ENCODE measurements around the gene MOB3B.

Gene MOB3B

GRCh38 chr9:27445057-27445595, 84.5 kb downstream of the MOB3B start:
- DNase-seq (ENCODE audit: low read depth): no peak

GRCh38 chr9:27442464-27442863, 87.2 kb downstream of the MOB3B start:
- DNase-seq (ENCODE audit: low read depth): no peak

GRCh38 chr9:27441741-27442070, 87.9 kb downstream of the MOB3B start:
- DNase-seq (ENCODE audit: low read depth): no peak

GRCh38 chr9:27440888-27441740, 88.5 kb downstream of the MOB3B start:
- DNase-seq (ENCODE audit: low read depth): no peak

GRCh38 chr9:27438522-27438921, 91.1 kb downstream of the MOB3B start:
- DNase-seq (ENCODE audit: low read depth): no peak

- no peak for DNase-seq (ENCODE audit: low read depth)
Observed at GRCh38 chr9:27437652-27438373, 91.8 kb downstream of the MOB3B start.

- no peak for DNase-seq (ENCODE audit: low read depth)
Observed at GRCh38 chr9:27436234-27436633, 93.4 kb downstream of the MOB3B start.

GRCh38 chr9:27433631-27434325, 95.8 kb downstream of the MOB3B start:
- no peak for DNase-seq (ENCODE audit: low read depth)

GRCh38 chr9:27432308-27432707, 97.3 kb downstream of the MOB3B start:
- DNase-seq (ENCODE audit: low read depth): no peak

GRCh38 chr9:27431543-27432147, 98.0 kb downstream of the MOB3B start:
- DNase-seq (ENCODE audit: low read depth): no peak

GRCh38 chr9:27430750-27431535, 98.7 kb downstream of the MOB3B start:
- DNase-seq (ENCODE audit: low read depth): no peak

GRCh38 chr9:27429917-27430316, 99.7 kb downstream of the MOB3B start:
- no peak for DNase-seq (ENCODE audit: low read depth)

- DNase-seq (ENCODE audit: low read depth): no peak
Observed at GRCh38 chr9:27429436-27429835, 100.2 kb downstream of the MOB3B start.

- DNase-seq (ENCODE audit: low read depth): no peak
Observed at GRCh38 chr9:27428551-27428950, 101.1 kb downstream of the MOB3B start.

GRCh38 chr9:27427272-27427643, 102.4 kb downstream of the MOB3B start:
- peak; percentile 33 for DNase-seq (ENCODE audit: low read depth)

GRCh38 chr9:27426511-27427271, 102.9 kb downstream of the MOB3B start:
- no peak for DNase-seq (ENCODE audit: low read depth)

- no peak for DNase-seq (ENCODE audit: low read depth)
Observed at GRCh38 chr9:27425827-27426510, 103.6 kb downstream of the MOB3B start.

- no peak for DNase-seq (ENCODE audit: low read depth)
Observed at GRCh38 chr9:27423915-27424710, 105.5 kb downstream of the MOB3B start.

GRCh38 chr9:27422279-27422834, 107.3 kb downstream of the MOB3B start:
- DNase-seq (ENCODE audit: low read depth): no peak
